Stimulated activated effector memory CD8-positive, alpha-beta T cell treated with anti-CD3 and anti-CD28 coated beads, Interleukin-12 subunit alpha, Interleukin-12 subunit beta, amount 100 ng/mL, for 72 hours (primary cell): Measurements from ENCODE around the gene SYNDIG1.
"Not testable (repeated sequence)": the region's sequence is repeated elsewhere in the genome, so short reads cannot be mapped to it uniquely, and the experiment has no call there.

Experiments used
- ATAC-seq: fragments of 150-1000 bp; cut with Tn5 transposase; 2 replicates; pipeline ENCODE4 v1.10.0; 2021
- DNase-seq, 2 donors: peaks; one replicate each; pipeline ENCODE4 v3.0.0; 2021 to 2022; ENCODE audit warnings: low spot score in 2 of 2
- H3K27ac Mint-ChIP-seq: one replicate; pipeline ENCODE4 v1.8.0; 2022; ENCODE audit warnings: mild to moderate bottlenecking, mixed read lengths
- H3K36me3 Mint-ChIP-seq: one replicate; pipeline ENCODE4 v1.8.0; 2022; ENCODE audit warnings: mild to moderate bottlenecking, mixed read lengths
- H3K4me1 Mint-ChIP-seq: one replicate; pipeline ENCODE4 v1.8.0; 2022; ENCODE audit warnings: mixed read lengths
- H3K4me3 Mint-ChIP-seq: one replicate; pipeline ENCODE4 v1.8.0; 2022; ENCODE audit warnings: mild to moderate bottlenecking, mixed read lengths
- H3K9me3 Mint-ChIP-seq: one replicate; pipeline ENCODE4 v1.8.0; 2022; ENCODE audit warnings: mixed read lengths

Gene SYNDIG1

DNA sequence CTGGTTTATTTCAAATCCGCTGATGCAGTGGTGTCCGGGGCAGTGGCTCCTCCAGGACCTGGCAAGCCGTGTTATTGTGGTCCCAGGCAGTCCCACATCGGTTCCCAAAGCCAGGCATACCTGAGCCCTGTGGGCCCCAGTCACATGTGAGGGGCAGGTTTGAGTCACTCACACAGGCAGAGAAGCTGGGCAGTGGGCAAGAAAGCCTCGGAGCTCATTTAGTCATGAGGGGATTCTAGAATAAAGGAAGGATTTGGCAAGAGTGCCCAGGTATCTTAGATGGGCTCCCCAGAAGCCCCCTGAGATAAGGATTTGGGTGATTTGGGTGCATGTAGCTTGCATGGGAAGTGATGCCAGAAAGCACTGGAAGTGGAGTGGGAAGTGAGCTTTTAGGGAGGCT, 37.3 kb downstream of the SYNDIG1 start:
- DNase-seq: no peak
- ATAC-seq: no peak
- H3K4me3 Mint-ChIP-seq: no peak overlapping the region
- no peak overlapping the region for H3K27ac Mint-ChIP-seq
- H3K36me3 Mint-ChIP-seq: no peaks in the 10 kb centered on the region
- H3K9me3 Mint-ChIP-seq: no peaks in the 10 kb centered on the region
- no peaks in the 10 kb centered on the region for H3K4me1 Mint-ChIP-seq

DNA sequence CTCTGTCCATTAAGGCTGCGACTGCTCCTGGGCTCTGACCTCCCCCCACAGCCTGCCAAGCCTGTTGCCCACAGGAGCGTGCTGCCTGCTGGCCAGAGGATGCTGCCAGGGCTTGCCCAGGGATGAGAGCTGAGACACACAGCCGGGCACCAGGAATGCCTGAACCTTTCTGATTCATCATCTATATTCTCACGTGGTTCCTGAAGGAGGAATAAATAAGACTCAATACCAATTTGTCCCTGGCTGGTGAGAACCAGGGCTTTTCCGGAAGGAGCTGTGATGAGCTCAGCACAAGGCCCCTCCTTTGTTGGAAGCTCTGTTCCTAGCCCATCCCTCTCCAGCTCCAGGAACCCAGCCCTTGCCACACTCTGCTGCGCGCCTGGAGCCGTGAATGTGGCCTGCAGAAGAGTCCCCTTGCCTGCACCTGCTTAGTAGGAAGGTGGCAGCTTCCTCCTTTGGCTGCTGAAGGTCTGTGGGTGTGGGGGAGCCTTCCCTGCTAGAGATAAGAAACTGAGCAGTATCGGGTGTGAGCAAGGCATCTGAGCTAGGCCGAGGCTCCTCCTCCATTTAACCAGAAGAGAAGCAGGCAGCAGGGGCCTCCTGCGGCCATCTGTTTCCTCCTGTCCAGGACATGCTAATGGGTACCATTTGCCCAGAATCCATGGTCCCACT, 37.9 kb downstream of the SYNDIG1 start:
- H3K36me3 Mint-ChIP-seq: no peaks in the 10 kb centered on the region
- H3K27ac Mint-ChIP-seq: no peak overlapping the region
- no peaks in the 10 kb centered on the region for H3K4me1 Mint-ChIP-seq
- ATAC-seq (no peak), DNase-seq (no peak)
- no peak overlapping the region for H3K4me3 Mint-ChIP-seq
- H3K9me3 Mint-ChIP-seq: no peaks in the 10 kb centered on the region

DNA sequence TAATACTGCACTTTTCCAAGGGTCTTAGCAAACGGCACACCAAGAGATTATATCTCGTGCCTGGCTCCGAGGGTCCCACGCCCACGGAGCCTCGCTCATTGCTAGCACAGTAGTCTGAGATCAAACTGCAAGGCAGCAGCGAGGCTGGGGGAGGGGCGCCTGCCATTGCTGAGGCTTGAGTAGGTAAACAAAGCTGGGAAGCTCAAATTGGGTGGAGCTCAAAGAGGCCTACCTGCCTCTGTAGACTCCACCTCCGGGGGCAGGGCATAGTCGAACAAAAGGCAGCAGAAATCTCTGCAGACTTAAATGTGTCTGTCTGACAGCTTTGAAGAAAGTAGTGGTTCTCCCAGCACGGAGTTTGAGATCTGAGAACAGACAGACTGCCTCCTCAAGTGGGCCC, 43.0 kb downstream of the SYNDIG1 start:
- not testable (repeated sequence) for H3K36me3 Mint-ChIP-seq, H3K4me3 Mint-ChIP-seq, H3K9me3 Mint-ChIP-seq, ATAC-seq, H3K27ac Mint-ChIP-seq, H3K4me1 Mint-ChIP-seq, DNase-seq

DNA sequence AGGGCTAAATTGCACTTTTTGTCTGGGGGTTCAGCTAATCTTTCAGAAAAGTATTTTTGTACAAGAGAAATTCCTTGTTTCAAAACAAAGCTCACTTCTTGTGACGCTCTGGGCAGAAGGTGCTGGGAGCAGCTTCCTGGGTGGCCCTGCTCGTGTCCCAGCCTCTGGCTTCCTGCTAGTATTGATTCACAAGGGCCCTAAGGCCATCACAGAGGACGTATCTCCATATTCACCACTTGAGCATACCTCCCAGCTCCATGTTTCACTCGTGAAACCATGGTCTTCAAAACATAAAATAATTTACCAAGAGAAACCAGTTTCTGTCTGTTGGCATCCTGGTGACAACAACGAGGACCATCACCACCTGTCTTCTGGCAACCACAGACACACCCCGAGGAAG, 49.1 kb downstream of the SYNDIG1 start:
- Mint-ChIP-seq H3K27ac (no peak overlapping the region), H3K9me3 (no peaks in the 10 kb centered on the region), H3K4me3 (no peak overlapping the region), H3K4me1 (no peaks in the 10 kb centered on the region), H3K36me3 (no peaks in the 10 kb centered on the region)
- no peak for DNase-seq
- ATAC-seq: no peak

DNA sequence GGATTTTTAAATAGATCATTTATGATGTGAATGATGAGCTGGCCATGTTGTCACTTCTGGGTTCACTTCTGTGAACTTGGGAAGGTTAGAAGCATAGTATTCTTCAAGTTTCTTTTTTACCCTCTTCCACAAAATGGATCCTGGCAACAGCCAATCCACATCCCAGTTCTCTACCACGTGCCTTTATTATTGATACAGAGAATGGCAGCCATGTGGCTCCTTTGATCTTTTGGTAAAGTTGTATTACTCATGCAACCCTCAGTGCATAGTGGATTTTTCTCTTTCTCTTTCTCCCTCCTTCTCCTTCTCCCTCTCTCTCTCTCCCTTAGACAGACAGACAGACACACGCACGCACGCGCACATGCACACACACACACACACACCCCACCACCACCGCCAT, 50.0 kb downstream of the SYNDIG1 start:
- DNase-seq (no peak), ATAC-seq (no peak)
- Mint-ChIP-seq H3K4me1 (no peaks in the 10 kb centered on the region), H3K9me3 (no peaks in the 10 kb centered on the region), H3K27ac (no peak overlapping the region), H3K36me3 (no peaks in the 10 kb centered on the region), H3K4me3 (no peak overlapping the region)

DNA sequence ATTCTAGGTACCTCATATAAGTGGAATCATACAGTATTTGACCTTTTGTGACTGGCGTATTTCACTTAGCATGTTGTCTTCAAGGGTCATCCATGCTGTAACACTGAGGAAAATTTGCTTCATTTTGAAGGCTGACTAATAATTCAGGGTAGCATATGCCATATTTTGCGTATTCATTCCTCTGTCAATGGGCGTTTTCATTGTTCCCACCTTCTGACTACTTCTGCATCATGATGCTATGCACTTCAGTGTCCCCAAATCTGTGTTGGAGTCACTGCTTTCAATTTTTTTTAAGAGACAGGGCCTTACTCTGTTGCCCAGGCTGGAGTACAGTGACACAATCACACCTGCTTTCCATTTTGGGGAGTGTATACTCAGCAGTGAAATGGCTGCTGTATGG, 51.6 kb downstream of the SYNDIG1 start:
- Mint-ChIP-seq H3K36me3 (no peaks in the 10 kb centered on the region), H3K9me3 (no peaks in the 10 kb centered on the region), H3K27ac (no peak overlapping the region), H3K4me1 (no peaks in the 10 kb centered on the region), H3K4me3 (no peak overlapping the region)
- ATAC-seq (no peak), DNase-seq (no peak)

DNA sequence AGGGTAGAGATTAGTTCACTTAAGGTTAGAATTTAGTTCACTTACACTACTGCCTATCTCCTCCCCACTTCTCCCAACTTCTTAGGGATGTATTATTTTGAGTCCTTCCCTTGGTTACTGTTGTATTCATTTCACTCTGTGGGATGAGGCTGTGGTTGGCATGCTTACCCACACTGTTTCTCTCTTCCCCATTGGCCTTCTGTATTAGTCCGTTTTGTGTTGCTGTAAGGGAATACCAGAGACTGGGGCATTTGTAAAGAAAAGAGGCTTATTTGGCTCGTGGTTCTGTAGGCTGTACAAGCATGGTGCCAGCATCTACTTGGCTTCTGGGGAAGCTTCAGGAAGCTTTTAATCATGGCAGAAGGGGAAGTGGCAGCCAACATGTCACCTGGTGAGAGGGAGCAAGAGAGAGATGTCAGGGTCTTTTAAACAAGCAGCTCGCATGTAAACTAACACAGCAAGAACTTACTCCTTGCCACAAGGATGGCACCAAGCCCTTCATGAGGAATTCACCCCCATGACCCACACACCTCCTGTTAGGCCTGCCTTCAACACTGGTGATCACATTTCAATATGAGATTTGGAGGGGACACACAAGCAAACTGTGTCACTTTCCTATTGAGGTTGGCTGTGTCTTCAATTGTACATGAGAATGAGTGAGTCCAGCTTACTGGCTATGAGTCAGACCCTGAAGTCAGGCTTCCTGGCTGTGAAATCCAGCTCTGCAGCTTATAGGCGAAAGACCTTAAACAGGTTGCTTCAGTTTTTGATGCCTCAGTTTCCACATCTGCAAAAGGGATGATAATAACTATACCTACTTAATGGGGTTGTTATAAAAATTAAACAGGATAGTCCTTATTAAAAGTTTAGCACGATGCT, 53.3 kb downstream of the SYNDIG1 start:
- Mint-ChIP-seq H3K36me3 (no peaks in the 10 kb centered on the region), H3K4me1 (no peaks in the 10 kb centered on the region), H3K4me3 (no peak overlapping the region), H3K27ac (no peak overlapping the region), H3K9me3 (no peaks in the 10 kb centered on the region)
- ATAC-seq (no peak), DNase-seq (no peak)

DNA sequence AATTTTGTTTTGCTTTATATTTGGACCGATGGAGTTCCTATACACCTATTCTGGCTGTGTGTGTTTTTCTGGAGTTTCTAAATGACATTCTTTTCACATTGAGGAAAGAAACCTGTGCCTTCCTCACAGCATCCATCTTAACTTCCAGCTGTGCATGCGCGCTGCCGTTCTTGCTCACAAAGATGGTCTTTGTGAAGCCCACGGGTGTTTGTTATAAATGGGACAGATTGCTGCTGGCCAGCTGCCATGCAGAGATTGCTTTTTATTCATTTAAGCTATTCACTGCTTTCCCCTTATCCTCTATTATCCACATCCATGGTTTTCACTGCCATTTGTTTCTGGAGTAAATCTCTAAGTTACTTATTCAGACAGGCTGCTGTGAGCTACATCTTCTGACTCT, 54.2 kb downstream of the SYNDIG1 start:
- Mint-ChIP-seq H3K4me1 (no peaks in the 10 kb centered on the region), H3K27ac (no peak overlapping the region), H3K4me3 (no peak overlapping the region), H3K9me3 (no peaks in the 10 kb centered on the region), H3K36me3 (no peaks in the 10 kb centered on the region)
- no peak for ATAC-seq
- DNase-seq: no peak

DNA sequence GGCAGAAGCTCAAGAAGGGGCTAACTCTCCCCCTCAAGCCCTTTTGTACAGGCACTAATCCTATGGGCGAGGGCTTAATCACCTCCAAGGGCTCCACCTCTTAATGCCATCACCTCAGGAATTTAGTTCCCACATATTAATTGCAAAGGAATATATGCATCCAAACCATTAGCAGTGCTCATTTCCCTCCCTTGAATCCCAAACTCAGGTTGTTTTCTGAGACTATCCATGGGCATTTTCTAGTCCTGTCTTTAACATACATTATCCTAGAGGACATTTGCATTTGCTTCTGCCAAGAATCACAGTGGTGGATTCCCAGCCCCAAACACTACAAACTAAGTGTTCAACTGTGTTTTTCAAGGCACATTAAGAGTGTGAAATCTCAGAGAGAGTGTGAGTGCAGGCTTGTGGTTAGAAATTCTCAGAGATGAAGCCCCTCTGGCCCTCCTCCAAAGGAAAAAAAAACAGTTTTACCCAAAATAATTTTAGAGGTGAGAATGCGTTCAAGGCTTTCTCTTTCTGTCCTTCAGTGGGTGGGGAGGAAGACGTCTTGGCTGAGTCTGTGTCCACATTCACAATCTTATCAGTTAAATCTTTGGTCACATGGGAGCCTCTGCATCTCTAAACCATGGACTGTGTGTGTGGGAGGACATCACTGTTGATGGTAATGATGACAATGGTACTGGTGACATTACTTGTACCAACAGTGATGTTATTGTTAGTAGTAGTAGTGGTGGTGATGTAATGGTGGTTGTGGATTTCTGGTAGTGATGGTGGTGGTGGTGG, 59.3 kb downstream of the SYNDIG1 start:
- no peaks in the 10 kb centered on the region for H3K4me1 Mint-ChIP-seq
- ATAC-seq (no peak), DNase-seq (no peak)
- H3K9me3 Mint-ChIP-seq: peaks cover 5% of the 10 kb centered on the region
- H3K27ac Mint-ChIP-seq: no peak overlapping the region
- no peaks in the 10 kb centered on the region for H3K36me3 Mint-ChIP-seq
- H3K4me3 Mint-ChIP-seq: no peak overlapping the region

DNA sequence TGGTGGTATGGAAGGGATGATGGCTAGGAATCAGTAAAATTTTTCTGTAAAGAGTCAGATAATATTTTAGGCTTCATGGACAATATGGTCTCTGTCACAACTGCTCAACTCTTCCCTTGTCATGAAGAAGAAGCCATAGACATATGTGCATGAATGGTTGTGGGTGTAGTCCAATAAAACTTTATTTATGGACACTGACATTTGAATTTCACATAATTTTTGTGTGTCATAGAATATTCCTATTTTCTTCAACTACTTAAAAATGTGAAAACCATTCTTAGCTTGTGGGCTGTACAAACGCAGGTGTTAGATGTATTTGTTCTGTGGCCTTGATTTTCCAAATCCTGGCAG, 59.9 kb downstream of the SYNDIG1 start:
- no peak for DNase-seq
- H3K4me1 Mint-ChIP-seq: no peaks in the 10 kb centered on the region
- H3K36me3 Mint-ChIP-seq: no peaks in the 10 kb centered on the region
- H3K27ac Mint-ChIP-seq: no peak overlapping the region
- H3K4me3 Mint-ChIP-seq: no peak overlapping the region
- peaks cover 5% of the 10 kb centered on the region for H3K9me3 Mint-ChIP-seq
- ATAC-seq: no peak

DNA sequence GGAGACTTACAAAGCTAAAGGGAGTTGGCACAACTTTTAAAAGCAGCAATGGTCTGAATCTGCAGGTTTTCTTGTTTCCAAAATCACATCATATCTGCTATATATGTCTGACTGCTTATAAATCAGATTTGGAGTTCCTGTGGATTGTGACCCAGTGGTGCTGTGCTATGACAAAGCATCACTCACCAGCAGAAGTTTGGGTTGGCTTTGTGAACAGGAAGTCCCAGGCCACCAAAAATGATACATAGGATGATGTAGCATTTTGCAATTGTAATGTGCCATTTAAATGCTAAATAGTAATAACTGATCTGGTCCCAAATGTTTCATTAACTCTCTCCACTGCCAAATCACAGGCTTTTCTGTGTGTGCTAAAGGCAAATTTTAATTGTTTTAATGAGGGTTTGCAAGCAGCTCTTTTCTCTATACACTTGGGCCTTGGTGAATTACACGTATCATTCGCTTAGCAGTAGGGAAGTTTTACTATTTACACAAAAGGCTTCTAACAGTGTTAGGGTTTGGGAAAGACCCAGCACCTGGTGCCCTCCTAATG, 60.8 kb downstream of the SYNDIG1 start:
- ATAC-seq: no peak
- H3K27ac Mint-ChIP-seq: no peak overlapping the region
- H3K4me1 Mint-ChIP-seq: no peaks in the 10 kb centered on the region
- H3K9me3 Mint-ChIP-seq: peaks cover 5% of the 10 kb centered on the region
- no peak for DNase-seq
- no peak overlapping the region for H3K4me3 Mint-ChIP-seq
- H3K36me3 Mint-ChIP-seq: no peaks in the 10 kb centered on the region

DNA sequence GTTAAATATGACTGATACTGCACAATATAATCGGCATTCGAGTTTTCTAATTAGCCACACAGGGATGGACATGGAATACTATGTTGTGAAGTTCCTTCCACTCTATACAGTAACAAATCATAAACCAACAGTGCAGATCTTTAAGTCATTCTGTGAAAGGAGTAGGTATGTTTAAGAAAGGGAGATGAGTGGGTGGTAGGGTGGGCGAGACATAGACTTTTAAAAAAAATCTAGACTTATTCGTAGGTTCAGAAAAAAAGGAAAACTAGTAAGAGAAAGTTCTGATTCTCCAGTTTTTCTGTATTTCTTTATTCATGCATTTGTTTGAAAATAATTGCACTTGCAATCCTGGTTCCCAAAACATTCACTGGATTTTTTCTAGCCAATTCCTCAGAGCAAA, 61.8 kb downstream of the SYNDIG1 start:
- H3K4me1 Mint-ChIP-seq: no peaks in the 10 kb centered on the region
- no peak overlapping the region for H3K4me3 Mint-ChIP-seq
- no peak overlapping the region for H3K27ac Mint-ChIP-seq
- ATAC-seq (no peak), DNase-seq (no peak)
- no peaks in the 10 kb centered on the region for H3K36me3 Mint-ChIP-seq
- H3K9me3 Mint-ChIP-seq: peaks cover 5% of the 10 kb centered on the region

DNA sequence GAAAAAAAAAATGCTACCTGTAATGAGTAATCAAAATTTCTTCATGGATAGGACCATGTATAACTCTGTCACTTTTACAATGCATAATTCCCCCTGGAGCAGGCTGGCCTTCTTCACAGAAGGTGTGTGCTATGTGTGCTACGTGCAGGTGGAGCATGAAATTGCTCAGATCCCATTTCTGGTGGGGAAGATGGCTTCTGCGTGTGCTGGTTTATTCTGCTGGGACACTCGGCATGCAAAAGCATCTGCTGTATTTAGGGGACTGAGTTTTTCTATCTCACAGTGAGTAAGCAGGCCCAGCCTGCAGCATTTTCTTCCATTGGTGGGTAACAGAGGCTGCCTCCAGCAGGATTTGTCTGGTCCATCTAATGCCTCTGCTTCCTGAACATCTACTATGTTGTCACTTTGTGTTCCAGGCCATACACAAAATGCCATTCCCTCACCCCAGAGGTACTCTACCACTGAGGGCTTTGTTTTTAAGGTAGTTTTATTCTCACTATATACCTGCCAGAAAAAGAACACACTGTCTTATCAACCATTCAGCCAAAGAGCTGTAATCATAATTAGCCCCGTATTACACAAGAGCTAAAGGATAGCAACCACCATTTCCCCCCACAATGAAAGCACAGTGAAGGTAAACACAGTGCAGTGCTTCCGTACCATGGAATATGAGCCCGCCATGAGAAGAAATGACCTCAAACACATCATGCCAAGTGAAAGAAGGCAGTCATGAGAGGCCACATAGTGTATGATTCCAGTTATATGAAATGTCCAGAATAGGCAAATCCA, 62.4 kb downstream of the SYNDIG1 start:
- Mint-ChIP-seq H3K4me1 (no peaks in the 10 kb centered on the region), H3K36me3 (no peaks in the 10 kb centered on the region), H3K27ac (no peak overlapping the region), H3K9me3 (peaks cover 5% of the 10 kb centered on the region), H3K4me3 (no peak overlapping the region)
- no peak for DNase-seq
- ATAC-seq: no peak

DNA sequence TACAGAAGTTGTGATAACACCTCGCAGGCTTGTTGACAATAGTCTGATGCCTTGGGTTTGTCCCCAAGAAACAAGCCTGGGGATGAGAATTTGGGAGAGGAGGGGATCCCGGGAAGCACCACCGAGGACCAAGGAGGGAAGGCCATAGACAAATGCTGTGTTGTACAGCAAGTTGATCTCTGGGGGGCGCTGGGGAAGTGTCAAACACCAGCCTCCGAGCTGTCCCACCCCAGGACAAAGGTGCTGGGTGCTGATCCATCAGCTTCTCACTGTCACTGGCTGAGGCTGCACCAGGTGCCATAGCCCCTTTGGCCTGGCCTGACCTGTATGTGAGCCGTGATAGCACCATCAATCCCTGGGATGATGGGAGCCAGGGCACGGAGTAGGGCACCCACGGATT, 64.0 kb downstream of the SYNDIG1 start:
- ATAC-seq (no peak), DNase-seq (no peak)
- Mint-ChIP-seq H3K4me1 (no peaks in the 10 kb centered on the region), H3K36me3 (no peaks in the 10 kb centered on the region), H3K4me3 (no peak overlapping the region), H3K27ac (no peak overlapping the region), H3K9me3 (peaks cover 5% of the 10 kb centered on the region)

DNA sequence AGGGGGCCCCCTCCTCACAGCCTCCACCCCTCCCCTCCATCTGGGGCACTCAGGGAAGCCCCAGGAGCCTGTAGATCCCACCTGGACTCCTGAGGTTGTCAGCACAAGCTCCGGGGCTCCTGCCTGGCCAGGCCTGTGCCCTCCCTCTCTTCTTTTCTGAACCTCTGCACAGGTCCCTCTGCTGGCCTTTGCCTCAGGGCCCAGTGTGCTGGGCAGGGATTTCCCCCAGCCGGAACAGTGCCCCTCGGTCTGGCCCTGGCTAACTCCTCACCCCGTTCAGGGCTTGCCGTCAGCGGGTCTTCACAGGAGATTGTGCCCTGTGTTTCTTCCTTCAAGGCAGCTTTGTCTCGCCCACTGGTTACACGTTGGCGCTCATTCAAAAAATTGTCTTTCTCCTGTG, 64.9 kb downstream of the SYNDIG1 start:
- no peak overlapping the region for H3K27ac Mint-ChIP-seq
- no peaks in the 10 kb centered on the region for H3K36me3 Mint-ChIP-seq
- ATAC-seq (no peak), DNase-seq (no peak)
- H3K4me1 Mint-ChIP-seq: no peaks in the 10 kb centered on the region
- peaks cover 5% of the 10 kb centered on the region for H3K9me3 Mint-ChIP-seq
- H3K4me3 Mint-ChIP-seq: no peak overlapping the region
